ENCODE data around the gene HOXD9. TPM values are rescaled to one million over a fixed set of nuclear protein-coding genes. Genes with fewer than 3 reads are reported as not detected.

HOXD9 gene
- polyA plus RNA-seq, 2 donors = 0.99 to 2.4 TPM

DNA sequence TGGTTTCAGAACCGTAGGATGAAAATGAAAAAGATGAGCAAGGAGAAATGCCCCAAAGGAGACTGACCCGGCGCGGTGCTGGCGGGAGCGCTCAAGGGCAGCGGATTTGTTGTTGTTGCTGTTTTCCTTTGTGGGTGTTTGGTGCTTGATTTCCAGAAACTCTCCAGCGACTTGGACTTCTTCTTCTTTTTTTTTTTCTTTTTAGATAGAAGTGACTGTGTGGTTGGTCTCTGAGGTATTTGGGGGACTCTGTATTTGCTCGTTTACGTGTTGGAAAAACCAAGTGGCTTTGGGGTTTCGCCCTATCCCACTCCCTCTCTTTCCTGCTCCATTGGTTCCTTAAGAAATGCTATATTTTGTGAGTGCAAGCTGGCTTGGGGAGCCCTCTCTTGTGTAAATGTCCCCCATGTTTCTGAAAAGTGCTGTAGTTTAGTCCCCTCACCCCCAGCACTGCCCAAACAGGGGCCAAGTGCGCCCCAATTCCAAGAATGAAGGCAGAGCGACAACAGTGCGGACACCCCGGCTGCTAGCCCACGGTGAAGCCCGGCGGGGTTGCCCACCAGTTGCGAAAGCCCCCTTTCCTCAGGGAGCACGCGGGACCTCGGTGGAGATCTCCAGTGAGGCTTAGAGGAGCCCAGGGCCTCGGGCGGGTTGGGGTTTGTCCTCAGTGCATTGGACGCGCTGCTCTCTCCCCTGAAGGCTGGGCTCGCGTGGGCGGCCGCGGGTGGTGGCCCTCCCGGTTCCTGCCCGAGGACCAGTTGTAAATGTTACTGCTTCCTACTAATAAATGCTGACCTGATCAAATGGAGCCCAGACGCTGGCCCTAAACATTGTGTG, 1.8 kb downstream of the HOXD9 start:
- 15 to 16% methylated on average over 34 of the region's 34 CpGs for WGBS, 2 donors
- H3K9me3 ChIP-seq (ENCODE audit: control insufficient read depth in 2 of 2, insufficient read depth in 1 of 2, low read depth in 1 of 2, low read length in 1 of 2) = peaks cover 5 to 7% of the 10 kb centered on the region in 2 donors
- H3K27ac ChIP-seq (ENCODE audit: low read depth in 2 of 2, low read length in 1 of 2) = peak overlapping the region in 1 of 2 donors; percentile 6
- peaks cover 1 to 8% of the 10 kb centered on the region in 2 donors for H3K4me1 ChIP-seq (ENCODE audit: control insufficient read depth in 2 of 2, insufficient read depth in 2 of 2, low read length in 1 of 2)
- no peaks in the 10 kb centered on the region for H3K36me3 ChIP-seq (ENCODE audit: control insufficient read depth in 2 of 2, insufficient read depth in 2 of 2, low read length in 1 of 2)
- peak overlapping the region in 1 of 2 donors; percentile 20 for H3K4me3 ChIP-seq (ENCODE audit: low read depth in 1 of 2, low read length in 2 of 2)
- H3K27me3 ChIP-seq (ENCODE audit: control insufficient read depth in 1 of 2, insufficient read depth in 2 of 2, low read length in 2 of 2) = peaks cover 11 to 60% of the 10 kb centered on the region in 2 donors

DNA sequence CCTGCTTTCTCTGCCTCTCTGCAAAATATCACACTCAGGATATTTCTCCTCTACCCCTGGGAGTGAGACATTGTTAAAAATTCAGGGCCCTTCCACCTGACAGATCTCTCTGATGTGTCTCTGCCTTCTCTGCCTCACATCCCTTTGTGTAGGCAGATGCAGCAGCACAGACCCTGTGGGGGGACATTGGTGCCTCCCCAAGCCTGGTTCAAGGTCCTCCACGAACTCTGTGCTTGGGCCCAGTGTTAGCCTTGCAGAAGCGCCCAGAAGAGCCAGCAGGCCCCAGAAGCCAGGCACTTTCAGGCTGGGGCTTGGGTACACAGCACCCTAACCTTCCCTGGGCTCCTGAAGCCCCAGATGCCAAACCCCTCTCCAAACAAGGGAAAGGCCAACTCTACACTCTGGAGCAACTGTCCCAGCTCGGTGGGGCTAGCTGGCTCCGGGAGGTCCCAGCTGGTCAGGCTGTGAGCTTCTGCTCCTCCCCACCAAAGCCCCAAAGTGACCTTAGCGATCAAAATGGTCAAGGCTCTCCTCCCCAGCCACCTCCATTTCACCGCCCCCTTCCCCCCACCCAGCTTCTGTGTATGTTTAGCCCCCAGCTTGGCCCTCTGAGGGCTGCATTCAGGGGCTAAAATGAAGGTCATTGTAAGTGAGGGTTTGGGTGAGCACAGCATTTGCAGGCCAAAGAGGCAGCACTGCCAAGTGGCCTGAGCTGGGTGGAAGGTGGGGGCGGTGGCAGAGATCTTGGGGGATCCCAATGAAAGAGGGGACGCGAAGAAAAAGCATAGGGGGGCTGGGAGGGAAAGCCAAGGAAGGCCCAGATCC, 2.6 kb downstream of the HOXD9 start:
- Histone ChIP-seq H3K4me3 (ENCODE audit: low read depth in 1 of 2, low read length in 2 of 2) (no peak overlapping the region), H3K9me3 (ENCODE audit: control insufficient read depth in 2 of 2, insufficient read depth in 1 of 2, low read depth in 1 of 2, low read length in 1 of 2) (peaks cover 5 to 7% of the 10 kb centered on the region in 2 donors), H3K27me3 (ENCODE audit: control insufficient read depth in 1 of 2, insufficient read depth in 2 of 2, low read length in 2 of 2) (peaks cover 11 to 60% of the 10 kb centered on the region in 2 donors), H3K36me3 (ENCODE audit: control insufficient read depth in 2 of 2, insufficient read depth in 2 of 2, low read length in 1 of 2) (no peaks in the 10 kb centered on the region), H3K4me1 (ENCODE audit: control insufficient read depth in 2 of 2, insufficient read depth in 2 of 2, low read length in 1 of 2) (peaks cover 4 to 9% of the 10 kb centered on the region in 2 donors), H3K27ac (ENCODE audit: low read depth in 2 of 2, low read length in 1 of 2) (peak overlapping the region in 1 of 2 donors; percentile 6)
- 23 to 40% methylated on average over 9 of the region's 9 CpGs for WGBS, 2 donors

DNA sequence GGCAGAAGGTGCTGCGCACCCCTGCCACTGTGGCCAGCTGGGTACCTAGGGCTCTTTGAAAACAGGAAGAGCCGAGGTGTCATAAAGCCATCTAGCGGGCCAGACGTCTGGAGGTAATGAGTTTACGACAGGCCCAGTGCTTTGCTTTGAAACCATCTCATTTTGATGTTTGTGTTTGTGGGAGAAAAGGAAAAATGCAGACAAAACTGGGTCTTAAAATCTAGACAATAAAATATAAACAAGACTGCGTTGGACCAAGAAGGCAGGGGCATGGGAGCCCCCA, 3.2 kb downstream of the HOXD9 start:
- peaks cover 11 to 60% of the 10 kb centered on the region in 2 donors for H3K27me3 ChIP-seq (ENCODE audit: control insufficient read depth in 1 of 2, insufficient read depth in 2 of 2, low read length in 2 of 2)
- peaks cover 4 to 12% of the 10 kb centered on the region in 2 donors for H3K4me1 ChIP-seq (ENCODE audit: control insufficient read depth in 2 of 2, insufficient read depth in 2 of 2, low read length in 1 of 2)
- WGBS, 2 donors = 23 to 32% methylated on average over 6 of the region's 6 CpGs
- H3K4me3 ChIP-seq (ENCODE audit: low read depth in 1 of 2, low read length in 2 of 2) = no peak overlapping the region
- H3K27ac ChIP-seq (ENCODE audit: low read depth in 2 of 2, low read length in 1 of 2) = no peak overlapping the region
- H3K36me3 ChIP-seq (ENCODE audit: control insufficient read depth in 2 of 2, insufficient read depth in 2 of 2, low read length in 1 of 2) = no peaks in the 10 kb centered on the region
- peaks cover 5 to 7% of the 10 kb centered on the region in 2 donors for H3K9me3 ChIP-seq (ENCODE audit: control insufficient read depth in 2 of 2, insufficient read depth in 1 of 2, low read depth in 1 of 2, low read length in 1 of 2)

DNA sequence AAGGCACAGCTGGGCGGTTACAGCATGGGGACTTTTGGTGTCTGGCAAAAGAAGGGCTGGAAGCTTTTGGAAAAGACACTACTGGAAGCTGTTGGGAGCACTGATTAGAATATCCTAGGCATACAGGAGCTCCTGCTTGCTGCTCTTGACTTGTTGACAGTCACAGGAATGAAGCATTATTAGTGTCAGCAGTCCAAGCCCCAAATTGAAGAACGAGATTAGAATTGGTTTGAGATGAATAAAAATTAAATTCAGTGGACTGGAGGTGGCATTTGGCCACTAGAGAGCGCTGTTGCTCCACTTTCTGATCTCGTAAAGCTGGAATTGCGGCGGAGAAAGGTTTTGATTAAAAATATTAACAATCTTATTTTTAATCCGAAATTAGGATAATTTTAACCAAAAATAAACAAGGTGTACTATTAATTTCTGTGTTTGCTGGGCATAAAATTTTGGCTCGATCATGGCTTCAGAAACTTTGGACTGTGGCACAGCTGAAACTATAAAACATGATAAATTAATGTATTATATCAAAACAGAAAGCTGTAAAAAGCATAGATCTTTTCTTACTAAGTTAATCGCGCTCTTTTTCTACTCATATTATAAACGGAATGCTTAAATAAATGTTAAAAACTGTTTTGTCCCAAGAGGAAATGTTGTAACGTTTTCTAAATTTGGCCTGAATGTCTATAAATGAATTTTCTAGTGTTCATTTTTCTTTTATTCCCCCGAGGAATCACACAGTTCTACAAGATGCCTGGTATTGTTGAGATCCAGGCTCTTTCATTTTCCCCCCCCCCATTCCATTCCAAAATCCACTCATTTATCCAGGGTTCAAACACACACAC, 4.6 kb downstream of the HOXD9 start:
- WGBS, 2 donors = 4% methylated on average over 13 of the region's 13 CpGs
- Histone ChIP-seq H3K27ac (ENCODE audit: low read depth in 2 of 2, low read length in 1 of 2) (no peak overlapping the region), H3K27me3 (ENCODE audit: control insufficient read depth in 1 of 2, insufficient read depth in 2 of 2, low read length in 2 of 2) (peaks cover 15 to 52% of the 10 kb centered on the region in 2 donors), H3K4me3 (ENCODE audit: low read depth in 1 of 2, low read length in 2 of 2) (no peak overlapping the region), H3K4me1 (ENCODE audit: control insufficient read depth in 2 of 2, insufficient read depth in 2 of 2, low read length in 1 of 2) (peaks cover 4 to 12% of the 10 kb centered on the region in 2 donors), H3K36me3 (ENCODE audit: control insufficient read depth in 2 of 2, insufficient read depth in 2 of 2, low read length in 1 of 2) (no peaks in the 10 kb centered on the region), H3K9me3 (ENCODE audit: control insufficient read depth in 2 of 2, insufficient read depth in 1 of 2, low read depth in 1 of 2, low read length in 1 of 2) (peaks cover 3 to 5% of the 10 kb centered on the region in 2 donors)

DNA sequence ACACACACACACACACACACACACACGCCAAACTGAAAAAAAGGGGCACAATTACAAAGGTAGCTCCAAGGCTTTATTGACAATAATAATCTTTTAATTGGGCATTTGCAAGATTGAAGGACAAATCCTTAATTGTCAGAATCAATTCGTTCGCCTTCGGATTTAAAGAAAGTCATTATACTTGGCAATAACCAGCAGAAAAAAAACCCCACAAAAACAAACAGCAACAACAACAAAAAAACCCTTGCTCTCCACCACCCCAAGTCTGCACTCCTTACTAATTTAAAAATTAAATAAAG, 5.2 kb downstream of the HOXD9 start:
- Histone ChIP-seq H3K9me3 (ENCODE audit: control insufficient read depth in 2 of 2, insufficient read depth in 1 of 2, low read depth in 1 of 2, low read length in 1 of 2) (peaks cover 3 to 5% of the 10 kb centered on the region in 2 donors), H3K27ac (ENCODE audit: low read depth in 2 of 2, low read length in 1 of 2) (no peak overlapping the region), H3K4me1 (ENCODE audit: control insufficient read depth in 2 of 2, insufficient read depth in 2 of 2, low read length in 1 of 2) (peaks cover 6 to 7% of the 10 kb centered on the region in 2 donors), H3K36me3 (ENCODE audit: control insufficient read depth in 2 of 2, insufficient read depth in 2 of 2, low read length in 1 of 2) (no peaks in the 10 kb centered on the region), H3K27me3 (ENCODE audit: control insufficient read depth in 1 of 2, insufficient read depth in 2 of 2, low read length in 2 of 2) (peaks cover 15 to 50% of the 10 kb centered on the region in 2 donors), H3K4me3 (ENCODE audit: low read depth in 1 of 2, low read length in 2 of 2) (no peak overlapping the region)
- 28% methylated on average over 4 of the region's 4 CpGs for WGBS, 2 donors

DNA sequence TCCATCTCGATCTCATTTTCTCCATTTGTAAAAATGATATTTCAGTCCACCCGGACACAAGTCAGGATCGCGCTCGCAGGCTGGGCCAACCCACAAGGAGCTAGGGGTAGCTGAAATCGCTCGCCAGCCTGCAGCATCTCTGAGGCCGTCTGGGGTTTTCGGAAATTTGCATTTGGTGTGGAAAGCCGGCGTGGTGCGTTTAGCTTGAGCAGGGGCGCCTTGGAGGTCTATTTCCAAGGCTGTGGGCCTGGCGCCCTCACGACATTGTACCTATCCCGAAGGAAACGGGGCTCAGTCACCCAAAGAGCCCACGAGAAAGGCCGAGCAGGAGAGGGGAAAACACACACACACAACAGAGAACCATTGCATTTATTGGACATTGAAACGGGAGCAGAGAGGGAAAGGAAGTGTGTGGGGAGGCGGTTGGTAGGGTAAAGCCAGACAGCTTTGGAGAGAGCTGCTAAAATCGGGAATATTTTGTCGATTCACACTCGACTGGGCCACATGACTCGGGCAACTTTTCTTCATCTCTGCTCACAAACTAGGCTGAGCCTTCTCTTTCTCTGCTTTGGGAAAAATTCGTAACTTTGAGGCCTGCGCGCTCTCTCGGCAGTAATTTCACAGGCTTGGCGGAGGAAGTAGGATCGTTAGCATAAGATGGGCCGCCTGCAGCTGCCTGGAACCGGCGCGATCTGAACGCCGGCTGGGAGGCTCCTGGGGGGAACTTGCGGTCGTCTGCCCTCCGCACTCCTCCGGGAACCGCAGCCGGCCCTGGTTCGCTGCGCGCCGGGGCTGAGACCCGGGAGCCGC, 5.9 kb downstream of the HOXD9 start:
- Histone ChIP-seq H3K36me3 (ENCODE audit: control insufficient read depth in 2 of 2, insufficient read depth in 2 of 2, low read length in 1 of 2) (no peaks in the 10 kb centered on the region), H3K9me3 (ENCODE audit: control insufficient read depth in 2 of 2, insufficient read depth in 1 of 2, low read depth in 1 of 2, low read length in 1 of 2) (peaks cover 0 to 4% of the 10 kb centered on the region in 2 donors), H3K4me1 (ENCODE audit: control insufficient read depth in 2 of 2, insufficient read depth in 2 of 2, low read length in 1 of 2) (peaks cover 6% of the 10 kb centered on the region in 2 donors), H3K27me3 (ENCODE audit: control insufficient read depth in 1 of 2, insufficient read depth in 2 of 2, low read length in 2 of 2) (peaks cover 12 to 48% of the 10 kb centered on the region in 2 donors), H3K27ac (ENCODE audit: low read depth in 2 of 2, low read length in 1 of 2) (peak overlapping the region; percentile 9 to 26), H3K4me3 (ENCODE audit: low read depth in 1 of 2, low read length in 2 of 2) (peak overlapping the region; percentile 4 to 60)
- 14 to 18% methylated on average over 49 of the region's 49 CpGs for WGBS, 2 donors

DNA sequence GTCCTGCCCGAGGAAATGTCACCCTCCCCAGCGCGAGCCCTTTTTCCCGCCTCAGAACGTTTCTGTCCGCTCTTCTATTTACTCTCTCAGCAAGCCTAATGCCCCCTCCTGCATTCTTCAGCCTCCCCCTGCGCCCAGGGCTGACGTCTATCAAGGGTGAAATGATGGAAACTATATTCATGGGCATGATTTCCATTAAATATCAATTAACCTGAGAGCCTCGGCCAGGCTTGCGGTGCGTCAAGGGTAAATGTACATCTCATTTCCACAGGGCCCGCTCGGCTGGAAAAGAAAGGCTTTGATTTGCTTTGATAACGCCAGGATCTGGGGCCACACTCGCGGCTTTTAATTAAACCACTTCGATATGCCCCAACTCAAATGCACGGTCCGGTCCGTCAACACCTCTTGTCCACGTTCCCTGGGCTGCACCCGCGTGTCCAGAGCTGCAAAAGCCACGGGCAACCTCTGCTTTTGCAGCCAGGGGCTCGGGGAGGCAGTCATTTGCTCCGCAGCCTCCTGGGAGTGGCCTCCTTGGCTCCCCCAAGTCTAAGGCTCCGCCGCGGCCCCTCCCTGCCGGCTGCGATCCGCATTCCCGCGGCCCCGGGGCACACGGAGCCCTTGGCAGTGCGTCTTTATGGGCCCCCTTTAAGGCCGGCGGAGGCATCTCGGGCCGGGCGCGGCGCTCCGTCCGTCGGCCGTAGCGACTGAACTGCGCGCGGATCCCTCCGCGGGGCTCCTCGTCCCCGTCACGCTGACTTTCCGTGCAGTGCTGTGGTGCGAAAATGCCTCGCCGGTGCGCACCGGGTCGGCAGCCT, 6.7 kb downstream of the HOXD9 start, which contains the start of gene HOXD8:
TSS of gene HOXD8 (plus strand) at position 724 of the 815 bp plus-strand sequence. CDS start 662 bp downstream, outside the sequence.
- Histone ChIP-seq H3K9me3 (ENCODE audit: control insufficient read depth in 2 of 2, insufficient read depth in 1 of 2, low read depth in 1 of 2, low read length in 1 of 2) (peaks cover 0 to 4% of the 10 kb centered on the region in 2 donors), H3K27me3 (ENCODE audit: control insufficient read depth in 1 of 2, insufficient read depth in 2 of 2, low read length in 2 of 2) (peaks cover 10 to 51% of the 10 kb centered on the region in 2 donors), H3K27ac (ENCODE audit: low read depth in 2 of 2, low read length in 1 of 2) (peak within 1 kb of the TSS; percentile 37 to 51), H3K4me1 (ENCODE audit: control insufficient read depth in 2 of 2, insufficient read depth in 2 of 2, low read length in 1 of 2) (peaks cover 6% of the 10 kb centered on the region in 2 donors), H3K36me3 (ENCODE audit: control insufficient read depth in 2 of 2, insufficient read depth in 2 of 2, low read length in 1 of 2) (no peaks in the 10 kb centered on the region), H3K4me3 (ENCODE audit: low read depth in 1 of 2, low read length in 2 of 2) (peak within 1 kb of the TSS; percentile 44 to 60)
- 4 to 6% methylated on average over 58 to 64 of the region's 64 CpGs for WGBS, 2 donors

DNA sequence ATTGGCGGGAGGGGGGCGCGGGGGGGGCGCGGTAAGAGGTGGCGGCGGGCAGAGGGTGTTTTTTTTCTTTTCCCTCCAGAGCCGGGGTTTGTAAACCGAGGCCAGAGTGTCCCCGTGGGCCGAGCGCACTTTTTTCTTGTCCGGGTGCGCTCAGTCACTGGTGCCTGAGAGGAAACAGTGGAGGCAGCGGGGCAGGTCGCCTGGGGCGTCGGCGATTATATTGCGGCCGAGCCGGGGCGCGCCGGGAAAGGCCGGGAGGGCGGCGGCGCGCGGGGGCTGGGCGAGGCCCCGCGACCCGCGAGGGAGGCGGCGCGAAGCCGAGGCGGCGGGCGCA, 7.3 kb downstream of the HOXD9 start:
- Histone ChIP-seq H3K4me1 (ENCODE audit: control insufficient read depth in 2 of 2, insufficient read depth in 2 of 2, low read length in 1 of 2) (peaks cover 6% of the 10 kb centered on the region in 2 donors), H3K27ac (ENCODE audit: low read depth in 2 of 2, low read length in 1 of 2) (peak overlapping the region; percentile 37 to 51), H3K27me3 (ENCODE audit: control insufficient read depth in 1 of 2, insufficient read depth in 2 of 2, low read length in 2 of 2) (peaks cover 6 to 50% of the 10 kb centered on the region in 2 donors), H3K9me3 (ENCODE audit: control insufficient read depth in 2 of 2, insufficient read depth in 1 of 2, low read depth in 1 of 2, low read length in 1 of 2) (peaks cover 0 to 4% of the 10 kb centered on the region in 2 donors), H3K4me3 (ENCODE audit: low read depth in 1 of 2, low read length in 2 of 2) (peak overlapping the region; percentile 44 to 60), H3K36me3 (ENCODE audit: control insufficient read depth in 2 of 2, insufficient read depth in 2 of 2, low read length in 1 of 2) (no peaks in the 10 kb centered on the region)
- WGBS, 2 donors = 1 to 3% methylated on average over 31 to 43 of the region's 43 CpGs

Measured in esophagus (tissue), 2 donors.